ENCODE results near the gene ZDHHC1. TPM values are rescaled to one million over a fixed set of nuclear protein-coding genes. Genes with fewer than 3 reads are reported as not detected.
A peak's percentile ranks its signal among the peaks of the same experiment; 100 is the strongest.

Gene ZDHHC1
- total RNA-seq, 4 donors from 2014 or later = 7.1 to 36.3 (median 20.5) TPM

GRCh38 chr16:67459861-67460150 lies 43.5 kb upstream of the ZDHHC1 start:
- no peaks in the 10 kb centered on the region for H3K36me3 ChIP-seq
- H3K9me3 ChIP-seq = no peaks in the 10 kb centered on the region
- H3K4me3 ChIP-seq = no peak overlapping the region
- 25% methylated on average over 3 of the region's 3 CpGs; no CpG with 5 or more reads in 1 of the 2 donors for WGBS, 2 donors (ENCODE audit: low coverage in 1 of 2)
- intact Hi-C loops (cut with DNase I; ENCODE audit: low total_unique reads) (no loop called here), in situ Hi-C loops (cut with MboI; ENCODE audit: low pct_ligation_motif_present in 1 of 4, low pct_unique_long_range_greater_than_20kb in 1 of 4, low sequenced_read_pairs in 3 of 4) (no loop called here)
- DNase-seq = no peak
- TF ChIP-seq POLR2AphosphoS5 (IDR thresholded peaks at IDR 0.05) (no peak), POLR2A (IDR thresholded peaks at IDR 0.05) (no peak), CTCF (IDR thresholded peaks at IDR 0.05) (no peak), EP300 (IDR thresholded peaks at IDR 0.05; ENCODE audit: low read depth) (no peak)
- H3K4me1 ChIP-seq = peaks cover 78 to 97% (median 91%) of the 10 kb centered on the region in 4 donors
- H3K27me3 ChIP-seq = no peaks in the 10 kb centered on the region
- H3K27ac ChIP-seq = peak overlapping the region; percentile 85 to 95 (median 94)

GRCh38 chr16:67459066-67459860 lies 43.0 kb upstream of the ZDHHC1 start:
- Histone ChIP-seq H3K36me3 (no peaks in the 10 kb centered on the region), H3K27ac (peak overlapping the region; percentile 85 to 95 (median 94)), H3K9me3 (no peaks in the 10 kb centered on the region), H3K27me3 (no peaks in the 10 kb centered on the region), H3K4me1 (peaks cover 74 to 93% (median 86%) of the 10 kb centered on the region in 4 donors), H3K4me3 (peak overlapping the region in 3 of 4 donors; percentile 20 to 41 (median 29))
- TF ChIP-seq POLR2AphosphoS5 (IDR thresholded peaks at IDR 0.05) = peak; percentile 31 to 85 (median 84)
- TF ChIP-seq CTCF (IDR thresholded peaks at IDR 0.05) = no peak
- peak; percentile 88 for TF ChIP-seq POLR2A (IDR thresholded peaks at IDR 0.05)
- TF ChIP-seq EP300 (IDR thresholded peaks at IDR 0.05; ENCODE audit: low read depth) = no peak
- in situ Hi-C loops (cut with MboI; ENCODE audit: low pct_ligation_motif_present in 1 of 4, low pct_unique_long_range_greater_than_20kb in 1 of 4, low sequenced_read_pairs in 3 of 4) (no loop called here), intact Hi-C loops (cut with DNase I; ENCODE audit: low total_unique reads) (no loop called here)
- peak; percentile 78 for DNase-seq
- WGBS, 2 donors (ENCODE audit: low coverage in 1 of 2) = 35% methylated on average over 7 of the region's 7 CpGs; no CpG with 5 or more reads in 1 of the 2 donors

- Histone ChIP-seq H3K4me3 (peak overlapping the region in 3 of 4 donors; percentile 20 to 41 (median 29)), H3K27me3 (no peaks in the 10 kb centered on the region), H3K27ac (peak overlapping the region; percentile 85 to 95 (median 94)), H3K36me3 (peaks cover 0 to under 1% (median 0%) of the 10 kb centered on the region in 4 donors), H3K9me3 (no peaks in the 10 kb centered on the region), H3K4me1 (peaks cover 65 to 83% (median 75%) of the 10 kb centered on the region in 4 donors)
- no peak for TF ChIP-seq POLR2A (IDR thresholded peaks at IDR 0.05)
- TF ChIP-seq CTCF (IDR thresholded peaks at IDR 0.05) = no peak
- TF ChIP-seq POLR2AphosphoS5 (IDR thresholded peaks at IDR 0.05) = no peak
- no peak for TF ChIP-seq EP300 (IDR thresholded peaks at IDR 0.05; ENCODE audit: low read depth)
- DNase-seq = no peak
- in situ Hi-C loops (cut with MboI; ENCODE audit: low pct_ligation_motif_present in 1 of 4, low pct_unique_long_range_greater_than_20kb in 1 of 4, low sequenced_read_pairs in 3 of 4) (no loop called here), intact Hi-C loops (cut with DNase I; ENCODE audit: low total_unique reads) (no loop called here)
- WGBS, 2 donors (ENCODE audit: low coverage in 1 of 2) = 76% methylated on average over 6 of the region's 6 CpGs; no CpG with 5 or more reads in 1 of the 2 donors
Observed at GRCh38 chr16:67458121-67458641, 41.9 kb upstream of the ZDHHC1 start.

- H3K27ac ChIP-seq = peak overlapping the region; percentile 85 to 95 (median 94)
- in situ Hi-C loops (cut with MboI; ENCODE audit: low pct_ligation_motif_present in 1 of 4, low pct_unique_long_range_greater_than_20kb in 1 of 4, low sequenced_read_pairs in 3 of 4) (no loop called here), intact Hi-C loops (cut with DNase I; ENCODE audit: low total_unique reads) (no loop called here)
- no peak for TF ChIP-seq EP300 (IDR thresholded peaks at IDR 0.05; ENCODE audit: low read depth)
- no peak for TF ChIP-seq POLR2A (IDR thresholded peaks at IDR 0.05)
- TF ChIP-seq CTCF (IDR thresholded peaks at IDR 0.05) = no peak
- TF ChIP-seq POLR2AphosphoS5 (IDR thresholded peaks at IDR 0.05) = no peak
- peak overlapping the region in 1 of 4 donors; percentile 41 for H3K4me3 ChIP-seq
- H3K36me3 ChIP-seq = peaks cover 0 to 5% (median 0%) of the 10 kb centered on the region in 4 donors
- no peaks in the 10 kb centered on the region for H3K9me3 ChIP-seq
- no peak for DNase-seq
- H3K4me1 ChIP-seq = peaks cover 61 to 83% (median 75%) of the 10 kb centered on the region in 4 donors
- WGBS, 2 donors (ENCODE audit: low coverage in 1 of 2) = 74% methylated on average over 7 of the region's 7 CpGs; no CpG with 5 or more reads in 1 of the 2 donors
- H3K27me3 ChIP-seq = no peaks in the 10 kb centered on the region
Observed at GRCh38 chr16:67457611-67458010, 41.3 kb upstream of the ZDHHC1 start.
